HG02884 (cell line): ENCODE data around the gene TAS2R60.
"Not testable (repeated sequence)": the region's sequence is repeated elsewhere in the genome, so short reads cannot be mapped to it uniquely, and the experiment has no call there.

Experiments
- ATAC-seq: cut with Tn5 transposase; IDR thresholded peaks from one replicate; pipeline ENCODE4 v1.9.1; 2021; ENCODE audit warnings: mild to moderate bottlenecking, moderate library complexity; ENCODE audit not compliant: unreplicated experiment

Gene TAS2R60

GRCh38 chr7:143467724-143468123, 24.5 kb downstream of the TAS2R60 start:
- ATAC-seq, result no peak

- ATAC-seq, result not testable (repeated sequence)
Measured at GRCh38 chr7:143472071-143472689, 28.9 kb downstream of the TAS2R60 start.

GRCh38 chr7:143477501-143478150, 34.4 kb downstream of the TAS2R60 start, which contains the start of gene TAS2R41:
TSS of gene TAS2R41 (plus strand) at chr7:143477873. CDS start at chr7:143477873, 0 bp downstream.
- no peak for ATAC-seq

- ATAC-seq, result no peak
Measured at GRCh38 chr7:143479055-143479766, 36.0 kb downstream of the TAS2R60 start.

- no peak for ATAC-seq
Measured at GRCh38 chr7:143480501-143480900, 37.2 kb downstream of the TAS2R60 start.

GRCh38 chr7:143484119-143484518, 40.9 kb downstream of the TAS2R60 start:
- no peak for ATAC-seq

- ATAC-seq, result no peak
Measured at GRCh38 chr7:143485094-143485493, 41.8 kb downstream of the TAS2R60 start.

- no peak for ATAC-seq
Measured at GRCh38 chr7:143485500-143485899, 42.2 kb downstream of the TAS2R60 start.

GRCh38 chr7:143486266-143486665, 43.0 kb downstream of the TAS2R60 start:
- ATAC-seq, result not testable (repeated sequence)

GRCh38 chr7:143487061-143487460, 43.8 kb downstream of the TAS2R60 start:
- ATAC-seq, result no peak

- ATAC-seq, result no peak
Measured at GRCh38 chr7:143487566-143487965, 44.3 kb downstream of the TAS2R60 start.

GRCh38 chr7:143490717-143491306, 47.6 kb downstream of the TAS2R60 start:
- ATAC-seq, result no peak

- no peak for ATAC-seq
Measured at GRCh38 chr7:143492043-143492471, 48.8 kb downstream of the TAS2R60 start.

- no peak for ATAC-seq
Measured at GRCh38 chr7:143492799-143493739, 49.8 kb downstream of the TAS2R60 start.

GRCh38 chr7:143493751-143494150, 50.5 kb downstream of the TAS2R60 start:
- ATAC-seq, result no peak
